Keratinocyte (primary cell): Measurements from ENCODE around the gene DHX15. TPM values are rescaled to one million over a fixed set of nuclear protein-coding genes. Genes with fewer than 3 reads are reported as not detected.

ENCODE experiments used
- DNase-seq: peaks from one replicate; pipeline ENCODE4 v3.0.0-alpha.2; 2011; ENCODE audit warnings: low read depth, missing footprints, low spot score
- FAIRE-seq: peaks from 2 replicates; lab custom pipeline; 2011; peaks lifted over from hg19 to GRCh38; lab: Jason Lieb, UNC
- H2AFZ ChIP-seq: 2 replicates; pipeline ENCODE4 v1.6.0; 2012; ENCODE audit warnings: low read length, control low read depth, inconsistent platforms; ENCODE audit not compliant: control insufficient read depth
- H3K27ac ChIP-seq: 2 replicates; pipeline ENCODE4 v1.5.1; 2011; ENCODE audit warnings: low read length; ENCODE audit not compliant: control insufficient read depth, insufficient read depth
- H3K27me3 ChIP-seq: 3 replicates; pipeline ENCODE4 v1.6.0; 2011; ENCODE audit warnings: low read length; ENCODE audit not compliant: control insufficient read depth, insufficient read depth; ENCODE audit errors: extremely low read depth
- H3K36me3 ChIP-seq, 2 experiments: 2 replicates in 1 of 2; 3 replicates in 1 of 2; pipeline ENCODE4 v1.5.1; 2011; ENCODE audit warnings: low read length in 2 of 2, mild to moderate bottlenecking in 1 of 2; ENCODE audit not compliant: control insufficient read depth in 2 of 2, insufficient read depth in 2 of 2; ENCODE audit errors: extremely low read depth in 1 of 2
- H3K4me1 ChIP-seq: 3 replicates; pipeline ENCODE4 v1.5.1; 2011; ENCODE audit warnings: low read length; ENCODE audit not compliant: control insufficient read depth, insufficient read depth; ENCODE audit errors: extremely low read depth
- H3K4me2 ChIP-seq: 3 replicates; pipeline ENCODE4 v1.6.0; 2011; ENCODE audit warnings: low read depth, low read length; ENCODE audit not compliant: control insufficient read depth, insufficient read depth; ENCODE audit errors: extremely low read depth
- H3K4me3 ChIP-seq, 3 experiments: fragments of 200-600 bp in 1 of 3; sonication (generic) in 1 of 3; 2 replicates in 2 of 3; 3 replicates in 1 of 3; pipeline ENCODE4 v1.5.1; 2011 to 2016; ENCODE audit warnings: low read length in 3 of 3, mild to moderate bottlenecking in 3 of 3, control low read depth in 2 of 3, inconsistent platforms in 1 of 3, low read depth in 1 of 3, mixed read lengths in 1 of 3, mixed run types in 1 of 3, moderate library complexity in 1 of 3; ENCODE audit not compliant: control insufficient read depth in 2 of 3, insufficient read depth in 2 of 3; ENCODE audit errors: extremely low read depth in 1 of 3
- H3K79me2 ChIP-seq: 2 replicates; pipeline ENCODE4 v1.6.0; 2012; ENCODE audit warnings: low read length; ENCODE audit not compliant: control insufficient read depth, insufficient read depth
- H3K9ac ChIP-seq: 3 replicates; pipeline ENCODE4 v1.6.0; 2011; ENCODE audit warnings: low read length; ENCODE audit not compliant: control insufficient read depth, insufficient read depth; ENCODE audit errors: extremely low read depth
- H3K9me1 ChIP-seq: 3 replicates; pipeline ENCODE4 v1.6.0; 2011; ENCODE audit warnings: low read length; ENCODE audit not compliant: control insufficient read depth, insufficient read depth; ENCODE audit errors: extremely low read depth
- H3K9me3 ChIP-seq: 2 replicates; pipeline ENCODE4 v1.5.1; 2012; ENCODE audit warnings: low read depth, low read length; ENCODE audit not compliant: control insufficient read depth
- H4K20me1 ChIP-seq: 3 replicates; pipeline ENCODE4 v1.6.0; 2011; ENCODE audit warnings: low read length; ENCODE audit not compliant: control insufficient read depth, insufficient read depth; ENCODE audit errors: extremely low read depth
- CTCF ChIP-seq, 3 experiments: IDR thresholded peaks in 1 of 3; conservative IDR thresholded peaks in 1 of 3; optimal IDR thresholded peaks in 1 of 3; 2 replicates in 2 of 3; 3 replicates in 1 of 3; pipeline versions ENCODE3 to v1.5.1; 2011; ENCODE audit warnings: low read length in 3 of 3, mild to moderate bottlenecking in 3 of 3, moderate library complexity in 2 of 3, control low read depth in 1 of 3, inconsistent platforms in 1 of 3; ENCODE audit not compliant: insufficient read depth in 2 of 3; ENCODE audit errors: extremely low read depth in 1 of 3
- EZH2 ChIP-seq: IDR thresholded peaks from one replicate; pipeline ENCODE4 v1.6.1; 2012; ENCODE audit warnings: inconsistent platforms, mild to moderate bottlenecking, low read length, moderate library complexity
- dilution Hi-C: fragments of 300-500 bp; cut with MboI; formaldehyde crosslinking; loops from one replicate; pipeline ENCODE4 v1.7.0; 2020; ENCODE audit warnings: low sequenced_read_pairs; ENCODE audit not compliant: extremely low pct_ligation_motif_present
- polyA plus RNA-seq, 5 experiments: library from polyadenylated mRNA; depleted of rRNA in 3 of 5; stranded (reverse) in 3 of 5; stranded (forward) in 1 of 5; unstranded in 1 of 5; fragments of >200 nt; gene quantifications; 1 replicate in 1 of 5; 2 replicates in 3 of 5; 3 replicates in 1 of 5; pipeline versions ENCODE4 v1.2.1 to v1.2.3, GENCODE V29; 2011 to 2012; ENCODE audit warnings: missing spikeins in 2 of 5, low read depth in 1 of 5, low replicate concordance in 1 of 5

The DHX15 gene
- polyA plus RNA-seq, 1 donor (not counting 4 experiments of a cell fraction or from before 2014, with no cell fraction given) = 206 TPM

DNA sequence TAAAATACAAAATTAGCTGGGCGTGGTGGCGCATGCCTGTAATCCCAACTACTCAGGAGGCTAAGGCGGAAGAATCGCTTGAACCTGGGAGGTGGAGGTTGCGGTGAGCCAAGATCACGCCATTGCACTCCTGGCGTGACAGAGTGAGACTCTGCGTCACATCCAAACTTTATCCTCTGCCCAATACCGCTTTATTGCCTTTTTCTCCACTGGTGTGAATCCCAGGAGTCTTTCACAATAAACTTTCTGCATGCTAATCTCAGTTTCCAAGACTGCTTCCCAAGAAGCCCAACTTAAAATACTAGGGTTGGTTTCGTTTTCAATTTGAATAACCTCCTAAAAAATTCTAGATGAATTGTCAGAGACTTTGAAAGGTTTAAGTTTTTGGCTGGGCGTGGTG, 27.2 kb upstream of the DHX15 start:
- DNase-seq = no peak
- Histone ChIP-seq H3K27ac (no peak overlapping the region), H3K9me3 (no peaks in the 10 kb centered on the region), H3K79me2 (no peaks in the 10 kb centered on the region), H3K9me1 (no peaks in the 10 kb centered on the region), H3K4me1 (no peaks in the 10 kb centered on the region), H3K27me3 (no peaks in the 10 kb centered on the region), H3K36me3 (no peaks in the 10 kb centered on the region), H4K20me1 (no peaks in the 10 kb centered on the region), H3K4me2 (no peak overlapping the region), H2AFZ (no peak overlapping the region), H3K4me3 (no peak overlapping the region), H3K9ac (no peak overlapping the region)
- TF ChIP-seq EZH2 = no peak
- no peak for TF ChIP-seq CTCF (optimal IDR thresholded peaks at IDR 0.05 in 1 of 3, IDR thresholded peaks at IDR 0.05 in 1 of 3, conservative IDR thresholded peaks at IDR 0.05 in 1 of 3; ENCODE audit: extremely low read depth in 1 of 3, insufficient read depth in 2 of 3, low read length in 3 of 3)
- no peak for FAIRE-seq
- dilution Hi-C loops = no loop called here

- Histone ChIP-seq H3K27me3 (no peaks in the 10 kb centered on the region), H3K27ac (no peak overlapping the region), H3K79me2 (no peaks in the 10 kb centered on the region), H2AFZ (no peak overlapping the region), H3K36me3 (no peaks in the 10 kb centered on the region), H4K20me1 (no peaks in the 10 kb centered on the region), H3K4me1 (peaks cover 8% of the 10 kb centered on the region), H3K9me3 (no peaks in the 10 kb centered on the region), H3K4me2 (no peak overlapping the region), H3K4me3 (no peak overlapping the region), H3K9me1 (no peaks in the 10 kb centered on the region), H3K9ac (no peak overlapping the region)
- dilution Hi-C loops = no loop called here
- DNase-seq (no peak), FAIRE-seq (no peak)
- TF ChIP-seq CTCF (optimal IDR thresholded peaks at IDR 0.05 in 1 of 3, IDR thresholded peaks at IDR 0.05 in 1 of 3, conservative IDR thresholded peaks at IDR 0.05 in 1 of 3; ENCODE audit: extremely low read depth in 1 of 3, insufficient read depth in 2 of 3, low read length in 3 of 3) = no peak
- TF ChIP-seq EZH2 = no peak
Observed at GRCh38 chr4:24607334-24607733, 23.0 kb upstream of the DHX15 start.
